Measurements from ENCODE around the gene PGAM1. TPM values are rescaled to one million over a fixed set of nuclear protein-coding genes. Genes with fewer than 3 reads are reported as not detected.
A peak's percentile ranks its signal among the peaks of the same experiment; 100 is the strongest.

PGAM1 gene
- polyA plus RNA-seq, 3 donors, result 276 to 749 (median 498) TPM

DNA sequence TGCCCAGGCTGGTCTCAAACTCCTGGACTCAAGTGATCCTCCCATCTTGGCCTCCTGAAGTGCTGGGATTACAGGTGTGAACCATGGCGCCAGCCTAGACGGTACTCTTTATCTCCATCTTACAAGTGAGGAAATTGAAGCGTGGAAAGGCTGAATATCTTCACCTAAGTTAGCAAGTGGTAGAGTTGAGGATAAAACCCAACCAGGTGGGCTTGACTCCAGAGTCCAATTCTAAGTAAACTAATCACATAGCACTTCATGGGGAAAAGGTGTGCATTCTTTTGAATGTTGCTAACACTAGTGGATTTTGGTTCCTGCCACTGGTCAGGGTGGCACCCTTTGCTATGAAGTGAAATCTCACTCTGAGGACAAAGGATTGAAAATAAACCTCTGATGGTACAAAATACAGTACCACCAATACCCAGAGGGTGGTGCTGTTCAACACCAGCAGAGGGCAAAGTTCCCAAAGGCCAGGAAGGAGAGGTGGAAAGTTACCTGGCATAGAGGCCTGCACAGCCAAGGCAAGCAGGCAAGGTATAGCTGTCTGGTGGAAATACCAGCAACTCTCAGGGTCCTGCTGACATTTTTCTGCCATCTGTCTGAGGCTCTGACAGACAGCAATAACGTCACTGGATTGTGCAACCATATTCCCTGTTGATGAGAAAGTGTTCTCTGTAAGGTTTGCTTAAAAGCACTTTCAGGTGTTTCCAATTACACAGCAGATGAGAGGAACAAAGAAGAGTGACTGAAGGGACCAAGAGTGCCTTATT, 37.6 kb downstream of the PGAM1 start:
- Mint-ChIP-seq H3K9me3 (no peaks in the 10 kb centered on the region), H3K27ac (peak overlapping the region in 4 of 7 donors; percentile 4 to 72 (median 36)), H3K27me3 (ENCODE audit: low read depth in 3 of 3) (peaks cover 0 to 2% (median 0%) of the 10 kb centered on the region in 3 donors), H3K4me3 (no peak overlapping the region), H3K36me3 (peaks cover 79 to 98% of the 10 kb centered on the region in 2 donors), H3K4me1 (no peaks in the 10 kb centered on the region)
- peak; percentile 12 to 41 (median 33) for DNase-seq
- Histone ChIP-seq H3K27me3 (ENCODE audit: control insufficient read depth in 2 of 2, insufficient read depth in 2 of 2, low read length in 2 of 2) (no peaks in the 10 kb centered on the region), H3K4me2 (replicated peaks; ENCODE audit: extremely low read depth, low read length, poor library complexity, severe bottlenecking) (no peak overlapping the region), H3K79me2 (ENCODE audit: insufficient read depth, low read length) (no peaks in the 10 kb centered on the region), H3K4me1 (ENCODE audit: control insufficient read depth in 1 of 2, insufficient read depth in 2 of 2, low read length in 2 of 2) (no peaks in the 10 kb centered on the region), H3K4me3 (replicated peaks in 1 of 3; ENCODE audit: low read depth in 2 of 3, low read length in 3 of 3) (no peak overlapping the region), H2AFZ (ENCODE audit: insufficient read depth, low read depth, low read length, poor library complexity, severe bottlenecking) (peak overlapping the region; percentile 39), H3K9me3 (replicated peaks in 1 of 2; ENCODE audit: control insufficient read depth in 1 of 2, insufficient read depth in 1 of 2, low read length in 2 of 2) (no peaks in the 10 kb centered on the region), H3K27ac (ENCODE audit: low read depth in 1 of 2, low read length in 2 of 2) (peak overlapping the region in 1 of 2 donors; percentile 43), H3K9ac (ENCODE audit: insufficient read depth, low read length, poor library complexity, severe bottlenecking) (no peak overlapping the region), H3K36me3 (replicated peaks in 1 of 2; ENCODE audit: control insufficient read depth in 1 of 2, insufficient read depth in 2 of 2, low read length in 2 of 2) (peaks cover 86 to 99% of the 10 kb centered on the region in 2 donors), H4K20me1 (ENCODE audit: insufficient read depth, low read length) (no peaks in the 10 kb centered on the region)
- intact Hi-C loops (cut with micrococcal nuclease), result loop anchor here in 1 of 2 donors (2.0 kb wide), 1 partner anchor 89 kb away; no protein-coding TSS in a partner anchor
- WGBS (ENCODE audit: insufficient coverage), result no CpG with 5 or more reads among the region's 4 CpGs
- TF ChIP-seq, protein P1, sequence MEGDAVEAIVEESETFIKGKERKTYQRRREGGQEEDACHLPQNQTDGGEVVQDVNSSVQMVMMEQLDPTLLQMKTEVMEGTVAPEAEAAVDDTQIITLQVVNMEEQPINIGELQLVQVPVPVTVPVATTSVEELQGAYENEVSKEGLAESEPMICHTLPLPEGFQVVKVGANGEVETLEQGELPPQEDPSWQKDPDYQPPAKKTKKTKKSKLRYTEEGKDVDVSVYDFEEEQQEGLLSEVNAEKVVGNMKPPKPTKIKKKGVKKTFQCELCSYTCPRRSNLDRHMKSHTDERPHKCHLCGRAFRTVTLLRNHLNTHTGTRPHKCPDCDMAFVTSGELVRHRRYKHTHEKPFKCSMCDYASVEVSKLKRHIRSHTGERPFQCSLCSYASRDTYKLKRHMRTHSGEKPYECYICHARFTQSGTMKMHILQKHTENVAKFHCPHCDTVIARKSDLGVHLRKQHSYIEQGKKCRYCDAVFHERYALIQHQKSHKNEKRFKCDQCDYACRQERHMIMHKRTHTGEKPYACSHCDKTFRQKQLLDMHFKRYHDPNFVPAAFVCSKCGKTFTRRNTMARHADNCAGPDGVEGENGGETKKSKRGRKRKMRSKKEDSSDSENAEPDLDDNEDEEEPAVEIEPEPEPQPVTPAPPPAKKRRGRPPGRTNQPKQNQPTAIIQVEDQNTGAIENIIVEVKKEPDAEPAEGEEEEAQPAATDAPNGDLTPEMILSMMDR (IDR thresholded peaks at IDR 0.05), result peak; percentile 96

DNA sequence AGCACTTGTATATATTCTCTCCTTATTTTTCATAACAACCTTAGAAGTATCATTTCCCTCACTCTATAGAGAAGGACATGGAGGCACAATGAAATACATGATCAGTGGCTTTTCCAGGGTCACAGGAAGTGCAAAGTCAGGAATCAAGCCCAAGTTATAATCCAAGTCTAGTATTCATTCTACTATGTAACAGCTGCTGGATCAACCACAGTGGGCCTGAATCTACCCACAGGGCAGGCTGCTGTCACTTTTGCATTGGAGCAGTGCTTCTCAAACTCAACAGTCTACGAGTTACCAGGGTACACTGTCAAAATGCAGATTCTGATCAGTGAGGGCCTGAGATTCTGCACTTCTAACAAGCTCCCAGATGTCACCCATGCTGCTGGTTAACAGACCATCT, 38.2 kb downstream of the PGAM1 start:
- Mint-ChIP-seq H3K36me3 (peaks cover 78 to 98% of the 10 kb centered on the region in 2 donors), H3K27ac (peak overlapping the region in 4 of 7 donors; percentile 4 to 52 (median 42)), H3K9me3 (no peaks in the 10 kb centered on the region), H3K4me1 (no peaks in the 10 kb centered on the region), H3K4me3 (no peak overlapping the region), H3K27me3 (ENCODE audit: low read depth in 3 of 3) (peaks cover 0 to under 1% (median 0%) of the 10 kb centered on the region in 3 donors)
- TF ChIP-seq, protein P1 (IDR thresholded peaks at IDR 0.05), result no peak
- H3K27ac ChIP-seq (ENCODE audit: low read depth in 1 of 2, low read length in 2 of 2), result peak overlapping the region in 1 of 2 donors; percentile 43
- no peaks in the 10 kb centered on the region for H3K27me3 ChIP-seq (ENCODE audit: control insufficient read depth in 2 of 2, insufficient read depth in 2 of 2, low read length in 2 of 2)
- no peak overlapping the region for H3K4me2 ChIP-seq (replicated peaks; ENCODE audit: extremely low read depth, low read length, poor library complexity, severe bottlenecking)
- H3K4me3 ChIP-seq (replicated peaks in 1 of 3; ENCODE audit: low read depth in 2 of 3, low read length in 3 of 3), result no peak overlapping the region
- 100% methylated on average over 1 of the region's 1 CpG for WGBS (ENCODE audit: insufficient coverage)
- no peaks in the 10 kb centered on the region for H3K9me3 ChIP-seq (replicated peaks in 1 of 2; ENCODE audit: control insufficient read depth in 1 of 2, insufficient read depth in 1 of 2, low read length in 2 of 2)
- peaks cover 84 to 99% of the 10 kb centered on the region in 2 donors for H3K36me3 ChIP-seq (replicated peaks in 1 of 2; ENCODE audit: control insufficient read depth in 1 of 2, insufficient read depth in 2 of 2, low read length in 2 of 2)
- intact Hi-C loops (cut with micrococcal nuclease), result no loop called here
- H3K9ac ChIP-seq (ENCODE audit: insufficient read depth, low read length, poor library complexity, severe bottlenecking), result no peak overlapping the region
- DNase-seq, result no peak
- H3K4me1 ChIP-seq (ENCODE audit: control insufficient read depth in 1 of 2, insufficient read depth in 2 of 2, low read length in 2 of 2), result no peaks in the 10 kb centered on the region
- H4K20me1 ChIP-seq (ENCODE audit: insufficient read depth, low read length), result no peaks in the 10 kb centered on the region
- H3K79me2 ChIP-seq (ENCODE audit: insufficient read depth, low read length), result no peaks in the 10 kb centered on the region
- no peak overlapping the region for H2AFZ ChIP-seq (ENCODE audit: insufficient read depth, low read depth, low read length, poor library complexity, severe bottlenecking)
